ENCODE results near the gene CMKLR1. TPM values are rescaled to one million over a fixed set of nuclear protein-coding genes. Genes with fewer than 3 reads are reported as not detected.

Gene CMKLR1
- polyA plus RNA-seq, 1 of the 3 experiments (the other 2 are of a cell fraction): 0.15 TPM

- WGBS (ENCODE audit: low lambda C conversion rate): 35% methylated on average over 1 of the region's 1 CpG
- no peak for TF ChIP-seq RAD21 (IDR thresholded peaks at IDR 0.05; ENCODE audit: low read length)
- TF ChIP-seq RXRA (IDR thresholded peaks at IDR 0.05; ENCODE audit: borderline replicate concordance, low read depth): no peak
- Histone ChIP-seq H2AFZ (ENCODE audit: low read depth) (no peak overlapping the region), H3K36me3 (replicated peaks in 1 of 2; ENCODE audit: control insufficient read depth in 1 of 2, insufficient read depth in 2 of 2, low read length in 1 of 2) (no peaks in the 10 kb centered on the region), H3K79me2 (ENCODE audit: insufficient read depth) (no peaks in the 10 kb centered on the region), H4K20me1 (ENCODE audit: insufficient read depth) (no peaks in the 10 kb centered on the region), H3K4me1 (ENCODE audit: control insufficient read depth in 1 of 2, insufficient read depth in 2 of 2, low read depth in 1 of 2, low read length in 1 of 2) (peaks cover 0 to 9% of the 10 kb centered on the region in 2 experiments; a peak in 2 of 4 replicates), H3K4me3 (ENCODE audit: low read depth in 2 of 2, low read length in 1 of 2) (no peak overlapping the region), H3K9me3 (peaks cover 6% of the 10 kb centered on the region; the same call in 1 of the 2 replicates), H3K9me2 (0 out of 2 replicates have a peak, but pooled peaks cover 3% of the 10 kb centered on the region), H3K9ac (no peak overlapping the region), H3K27ac (ENCODE audit: low read depth in 2 of 2, low read length in 1 of 2) (peak overlapping the region in 1 of 2 experiments; percentile 95; a peak in 1 of 4 replicates), H3K4me2 (no peak overlapping the region), H3F3A (replicated peaks; ENCODE audit: insufficient read depth) (no peaks in the 10 kb centered on the region), H3K27me3 (ENCODE audit: insufficient read depth) (no peaks in the 10 kb centered on the region)
- POLR2A ChIA-PET: no interaction called here
- CTCF ChIA-PET: interaction anchor here (0.9 to 1.7 kb wide), 5 partner anchors 9 to 72 kb away, joined by 3 read pairs; no protein-coding TSS in a partner anchor
- DNase-seq: no peak
These were observed 73.6 kb downstream of the CMKLR1 start for GRCh38 chr12:108265505-108265904.

GRCh38 chr12:108260969-108261368 lies 78.1 kb downstream of the CMKLR1 start:
- H3F3A ChIP-seq (replicated peaks; ENCODE audit: insufficient read depth): no peaks in the 10 kb centered on the region
- no peak overlapping the region for H3K4me3 ChIP-seq (ENCODE audit: low read depth in 2 of 2, low read length in 1 of 2)
- no peak overlapping the region for H2AFZ ChIP-seq (ENCODE audit: low read depth)
- 0 out of 2 replicates have a peak, but pooled peaks cover 3% of the 10 kb centered on the region for H3K9me2 ChIP-seq
- H3K27ac ChIP-seq (ENCODE audit: low read depth in 2 of 2, low read length in 1 of 2): no peak overlapping the region
- no peaks in the 10 kb centered on the region for H3K27me3 ChIP-seq (ENCODE audit: insufficient read depth)
- DNase-seq: no peak
- H3K79me2 ChIP-seq (ENCODE audit: insufficient read depth): no peaks in the 10 kb centered on the region
- H3K4me2 ChIP-seq: no peak overlapping the region
- TF ChIP-seq USF2 (IDR thresholded peaks at IDR 0.05; ENCODE audit: borderline replicate concordance, low read depth, low read length) (no peak), RCOR1 (IDR thresholded peaks at IDR 0.05; ENCODE audit: low read length) (no peak), YY1 (IDR thresholded peaks at IDR 0.05; ENCODE audit: low read depth) (no peak)
- POLR2A ChIA-PET: no interaction called here
- H3K9ac ChIP-seq: no peak overlapping the region
- H3K9me3 ChIP-seq: peaks cover 12% of the 10 kb centered on the region; the same call in 1 of the 2 replicates
- H3K36me3 ChIP-seq (replicated peaks in 1 of 2; ENCODE audit: control insufficient read depth in 1 of 2, insufficient read depth in 2 of 2, low read length in 1 of 2): no peaks in the 10 kb centered on the region
- CTCF ChIA-PET: interaction anchor here (1.7 kb wide), 1 partner anchor 27 kb away, joined by 4 read pairs; no protein-coding TSS in a partner anchor
- H3K4me1 ChIP-seq (ENCODE audit: control insufficient read depth in 1 of 2, insufficient read depth in 2 of 2, low read depth in 1 of 2, low read length in 1 of 2): no peaks in the 10 kb centered on the region; a peak in 2 of 4 replicates
- H4K20me1 ChIP-seq (ENCODE audit: insufficient read depth): no peaks in the 10 kb centered on the region

GRCh38 chr12:108260039-108260438 lies 79.1 kb downstream of the CMKLR1 start:
- Histone ChIP-seq H2AFZ (ENCODE audit: low read depth) (no peak overlapping the region), H3K27me3 (ENCODE audit: insufficient read depth) (no peaks in the 10 kb centered on the region), H4K20me1 (ENCODE audit: insufficient read depth) (no peaks in the 10 kb centered on the region), H3F3A (replicated peaks; ENCODE audit: insufficient read depth) (no peaks in the 10 kb centered on the region), H3K9me3 (peaks cover 12% of the 10 kb centered on the region; the same call in 1 of the 2 replicates), H3K4me2 (no peak overlapping the region), H3K79me2 (ENCODE audit: insufficient read depth) (no peaks in the 10 kb centered on the region), H3K4me1 (ENCODE audit: control insufficient read depth in 1 of 2, insufficient read depth in 2 of 2, low read depth in 1 of 2, low read length in 1 of 2) (peaks cover 0 to 2% of the 10 kb centered on the region in 2 experiments; a peak in 1 of 4 replicates), H3K36me3 (replicated peaks in 1 of 2; ENCODE audit: control insufficient read depth in 1 of 2, insufficient read depth in 2 of 2, low read length in 1 of 2) (no peaks in the 10 kb centered on the region), H3K4me3 (ENCODE audit: low read depth in 2 of 2, low read length in 1 of 2) (no peak overlapping the region; a peak in 1 of 4 replicates), H3K27ac (ENCODE audit: low read depth in 2 of 2, low read length in 1 of 2) (no peak overlapping the region), H3K9me2 (no peaks in the 10 kb centered on the region), H3K9ac (no peak overlapping the region)
- no peak for TF ChIP-seq REST (IDR thresholded peaks at IDR 0.05; ENCODE audit: low read depth, low read length)
- TF ChIP-seq RAD21 (IDR thresholded peaks at IDR 0.05; ENCODE audit: low read length): no peak
- no peak for TF ChIP-seq TEAD4 (IDR thresholded peaks at IDR 0.05; ENCODE audit: borderline replicate concordance, insufficient read depth)
- TF ChIP-seq TAF1 (IDR thresholded peaks at IDR 0.05; ENCODE audit: borderline replicate concordance, low read depth, low read length): no peak
- TF ChIP-seq GABPA (IDR thresholded peaks at IDR 0.05; ENCODE audit: low read depth): no peak
- TF ChIP-seq IRF3 (IDR thresholded peaks at IDR 0.05; ENCODE audit: low read depth, low read length): no peak
- no peak for TF ChIP-seq JUND (IDR thresholded peaks at IDR 0.05)
- no peak for TF ChIP-seq RXRA (IDR thresholded peaks at IDR 0.05; ENCODE audit: borderline replicate concordance, low read depth)
- TF ChIP-seq FOXJ3 (CRISPR knock-in tag; IDR thresholded peaks at IDR 0.05): no peak
- TF ChIP-seq TCF12 (IDR thresholded peaks at IDR 0.05): no peak
- no peak for TF ChIP-seq NFIC (IDR thresholded peaks at IDR 0.05; ENCODE audit: borderline replicate concordance)
- TF ChIP-seq EZH2phosphoT487 (IDR thresholded peaks at IDR 0.05; ENCODE audit: borderline replicate concordance, low read depth): no peak
- TF ChIP-seq EP300 (IDR thresholded peaks at IDR 0.05; ENCODE audit: borderline replicate concordance in 1 of 2, low read depth in 1 of 2, low read length in 1 of 2): no peak
- 16% methylated on average over 3 of the region's 3 CpGs for WGBS (ENCODE audit: low lambda C conversion rate)
- POLR2A ChIA-PET: no interaction called here
- no peak for DNase-seq
- CTCF ChIA-PET: no interaction called here

All from SK-N-SH (cell line).